Activated B cell treated with CpG ODN at 0.5 μM for 24 hours (primary cell): ENCODE data around the gene PAM. TPM values are rescaled to one million over a fixed set of nuclear protein-coding genes. Genes with fewer than 3 reads are reported as not detected.

Source experiments
- ATAC-seq: fragments of 200-7000 bp; cut with Tn5 transposase; one replicate; pipeline ENCODE4 v1.10.0; 2021; ENCODE audit warnings: low read depth, mild to moderate bottlenecking, moderate library complexity
- CTCF ChIA-PET: fragments of 350-600 bp; sonication (Branson Sonifier 250); formaldehyde crosslinking; loops from one replicate; lab custom pipeline; 2021; ENCODE audit warnings: antibody characterized with exemption; lab: Charles Lee
- POLR2A ChIA-PET: fragments of 350-600 bp; sonication (Branson Sonifier 250); formaldehyde crosslinking; loops from one replicate; lab custom pipeline; 2021; ENCODE audit warnings: antibody characterized with exemption; lab: Charles Lee
- DNase-seq: peaks from one replicate; pipeline ENCODE4 v3.0.0; 2022
- H3K27ac Mint-ChIP-seq: one replicate; pipeline ENCODE4 v1.8.0; 2020; ENCODE audit warnings: mixed read lengths
- H3K27me3 Mint-ChIP-seq: one replicate; pipeline ENCODE4 v1.8.0; 2021; ENCODE audit warnings: mixed read lengths
- H3K36me3 Mint-ChIP-seq: one replicate; pipeline ENCODE4 v1.8.0; 2021; ENCODE audit warnings: low read depth, mixed read lengths
- H3K4me1 Mint-ChIP-seq: one replicate; pipeline ENCODE4 v1.8.0; 2021; ENCODE audit warnings: mixed read lengths
- H3K4me3 Mint-ChIP-seq: one replicate; pipeline ENCODE4 v1.8.0; 2020; ENCODE audit warnings: mild to moderate bottlenecking, mixed read lengths
- H3K9me3 Mint-ChIP-seq: one replicate; pipeline ENCODE4 v1.8.0; 2020; ENCODE audit warnings: mixed read lengths
- intact Hi-C: fragments of 100-400 bp; cut with micrococcal nuclease; formaldehyde crosslinking; loops from one replicate; pipeline ENCODE4 v1.15.1; 2024
- total RNA-seq: library from RNA; stranded (reverse); gene quantifications from 2 replicates; pipeline ENCODE4 v1.2.3, GENCODE V29; 2022
- TF ChIP-seq, protein P1 (sequence below): fragments of 200-600 bp; IDR thresholded peaks from one replicate; pipeline ENCODE4 v1.8.0; 2022; ENCODE audit warnings: antibody characterized with exemption, mild to moderate bottlenecking

Gene PAM
- total RNA-seq, 1 donor from 2014 or later = 19.0 TPM

DNA sequence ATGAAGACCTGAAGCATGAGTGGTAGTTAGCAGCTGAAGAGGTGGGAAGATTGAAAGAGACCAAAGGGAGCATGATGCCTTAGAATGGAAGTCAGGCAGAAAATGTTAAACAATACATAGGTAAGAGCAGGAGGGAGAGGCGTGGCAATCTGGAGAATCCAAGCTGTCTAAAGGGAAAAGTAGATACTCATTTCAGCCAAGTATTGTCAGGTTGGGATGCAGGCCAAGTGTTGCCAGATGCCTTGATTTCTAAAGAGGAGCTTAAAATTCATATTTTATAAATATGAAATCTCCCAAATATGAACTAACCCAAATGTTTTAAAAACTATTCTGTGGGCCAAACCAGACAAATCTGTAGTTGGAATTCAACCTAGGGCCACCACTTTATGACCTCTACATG lies 4.2 kb downstream of the PAM start:
- Mint-ChIP-seq H3K36me3 (peaks cover 2% of the 10 kb centered on the region), H3K4me3 (no peak overlapping the region), H3K27ac (no peak overlapping the region), H3K27me3 (no peaks in the 10 kb centered on the region), H3K4me1 (peaks cover 46% of the 10 kb centered on the region), H3K9me3 (no peaks in the 10 kb centered on the region)
- ATAC-seq = no peak
- ChIA-PET CTCF (interaction anchor here (0.6 kb wide), 1 partner anchor 369 kb away, joined by 3 read pairs; no protein-coding TSS in a partner anchor), POLR2A (interaction anchor here (1.4 kb wide), 1 partner anchor 360 kb away, joined by 3 read pairs; no protein-coding TSS in a partner anchor)
- DNase-seq = no peak
- TF ChIP-seq, protein P1, sequence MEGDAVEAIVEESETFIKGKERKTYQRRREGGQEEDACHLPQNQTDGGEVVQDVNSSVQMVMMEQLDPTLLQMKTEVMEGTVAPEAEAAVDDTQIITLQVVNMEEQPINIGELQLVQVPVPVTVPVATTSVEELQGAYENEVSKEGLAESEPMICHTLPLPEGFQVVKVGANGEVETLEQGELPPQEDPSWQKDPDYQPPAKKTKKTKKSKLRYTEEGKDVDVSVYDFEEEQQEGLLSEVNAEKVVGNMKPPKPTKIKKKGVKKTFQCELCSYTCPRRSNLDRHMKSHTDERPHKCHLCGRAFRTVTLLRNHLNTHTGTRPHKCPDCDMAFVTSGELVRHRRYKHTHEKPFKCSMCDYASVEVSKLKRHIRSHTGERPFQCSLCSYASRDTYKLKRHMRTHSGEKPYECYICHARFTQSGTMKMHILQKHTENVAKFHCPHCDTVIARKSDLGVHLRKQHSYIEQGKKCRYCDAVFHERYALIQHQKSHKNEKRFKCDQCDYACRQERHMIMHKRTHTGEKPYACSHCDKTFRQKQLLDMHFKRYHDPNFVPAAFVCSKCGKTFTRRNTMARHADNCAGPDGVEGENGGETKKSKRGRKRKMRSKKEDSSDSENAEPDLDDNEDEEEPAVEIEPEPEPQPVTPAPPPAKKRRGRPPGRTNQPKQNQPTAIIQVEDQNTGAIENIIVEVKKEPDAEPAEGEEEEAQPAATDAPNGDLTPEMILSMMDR = no peak
- intact Hi-C loops = loop anchor here (5.0 kb wide), 2 partner anchors 108 to 1857 kb away; partner anchors contain the start of gene ST8SIA4

DNA sequence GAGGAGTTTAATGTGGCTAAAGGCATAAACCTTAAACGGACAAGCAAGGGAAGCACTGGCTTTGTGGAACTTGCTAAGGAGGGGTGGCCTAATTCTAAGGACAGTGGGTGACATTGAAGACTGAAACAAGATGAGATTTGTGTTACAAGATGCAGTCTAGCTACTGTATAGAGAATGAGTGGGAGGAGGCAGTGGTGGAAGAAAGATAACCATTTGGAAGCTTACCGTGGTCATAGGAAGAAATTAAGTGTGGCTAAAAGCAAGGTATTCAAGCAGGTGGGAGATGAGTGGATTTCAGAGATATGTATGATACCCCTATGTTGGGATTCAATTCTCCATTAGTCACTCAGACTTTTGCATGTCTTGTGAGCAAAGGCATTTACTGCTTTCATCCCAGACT lies 4.6 kb downstream of the PAM start:
- intact Hi-C loops = loop anchor here (2.0 to 5.0 kb wide), 3 partner anchors 21 to 1857 kb away; partner anchors contain the start of gene ST8SIA4
- Mint-ChIP-seq H3K27ac (no peak overlapping the region), H3K27me3 (no peaks in the 10 kb centered on the region), H3K4me3 (no peak overlapping the region), H3K36me3 (peaks cover 2% of the 10 kb centered on the region), H3K9me3 (no peaks in the 10 kb centered on the region), H3K4me1 (peaks cover 41% of the 10 kb centered on the region)
- ATAC-seq (no peak), DNase-seq (no peak)
- TF ChIP-seq, protein P1 = no peak
- POLR2A ChIA-PET = interaction anchor here (0.6 to 1.4 kb wide), 2 partner anchors 353 to 360 kb away, joined by 3 read pairs; no protein-coding TSS in a partner anchor
- CTCF ChIA-PET = interaction anchor here (0.6 kb wide), 1 partner anchor 369 kb away, joined by 3 read pairs; no protein-coding TSS in a partner anchor

DNA sequence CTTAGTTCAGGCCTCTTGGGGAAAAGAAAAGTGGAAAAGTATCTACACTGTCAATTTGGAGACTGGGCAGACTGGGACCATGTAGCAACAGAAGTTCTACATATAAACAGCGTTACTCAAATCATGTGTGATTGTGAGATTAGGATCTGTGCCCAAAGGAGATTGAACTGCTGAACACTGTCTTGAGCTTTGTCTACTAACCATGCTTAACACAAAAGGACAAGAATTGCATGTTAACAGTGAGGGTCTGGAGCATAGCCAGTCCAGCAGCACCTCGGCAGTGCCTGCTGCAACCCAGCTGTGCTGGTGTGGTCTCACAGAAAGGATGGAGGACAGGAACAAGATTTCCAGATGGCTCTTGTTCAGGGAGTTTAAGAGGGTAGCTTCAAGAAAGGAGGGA lies 5.7 kb downstream of the PAM start:
- CTCF ChIA-PET = interaction anchor here (1.0 kb wide), 1 partner anchor 20 kb away, joined by 5 read pairs; no protein-coding TSS in a partner anchor
- no peak overlapping the region for H3K4me3 Mint-ChIP-seq
- no peaks in the 10 kb centered on the region for H3K36me3 Mint-ChIP-seq
- peaks cover 37% of the 10 kb centered on the region for H3K4me1 Mint-ChIP-seq
- DNase-seq (no peak), ATAC-seq (no peak)
- POLR2A ChIA-PET = no interaction called here
- H3K27ac Mint-ChIP-seq = peak overlapping the region; percentile 51
- H3K27me3 Mint-ChIP-seq = no peaks in the 10 kb centered on the region
- TF ChIP-seq, protein P1 = no peak
- intact Hi-C loops = loop anchor here (2.0 kb wide), 1 partner anchor 20 kb away; no protein-coding TSS in a partner anchor
- no peaks in the 10 kb centered on the region for H3K9me3 Mint-ChIP-seq

DNA sequence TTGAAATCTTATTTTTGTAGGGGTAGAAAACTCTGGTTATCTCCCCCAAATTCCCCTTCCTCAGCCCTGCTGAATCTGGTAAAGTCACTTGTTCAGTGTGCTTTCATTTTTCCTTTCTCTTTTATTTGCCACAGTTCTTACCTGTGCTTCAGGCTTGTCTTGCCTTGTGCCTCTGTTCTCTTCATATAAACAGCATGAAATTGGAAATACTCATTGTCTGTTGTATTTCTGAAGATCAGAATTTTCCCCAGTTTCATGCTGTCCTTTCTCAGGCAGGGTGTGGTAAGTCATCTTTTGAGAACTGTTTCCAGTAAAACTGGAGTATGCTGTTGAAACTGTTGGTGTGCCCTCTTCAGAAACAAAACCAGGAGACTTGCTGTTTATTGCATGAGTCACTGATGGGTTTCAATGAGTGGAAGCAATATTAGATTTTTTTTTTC lies 7.0 kb downstream of the PAM start:
- Mint-ChIP-seq H3K4me3 (peak overlapping the region; percentile 52), H3K27ac (peak overlapping the region; percentile 48), H3K27me3 (no peaks in the 10 kb centered on the region), H3K9me3 (no peaks in the 10 kb centered on the region), H3K36me3 (no peaks in the 10 kb centered on the region), H3K4me1 (peaks cover 30% of the 10 kb centered on the region)
- ChIA-PET CTCF (interaction anchor here (2.4 kb wide), 1 partner anchor 19 kb away, joined by 9 read pairs; no protein-coding TSS in a partner anchor), POLR2A (no interaction called here)
- TF ChIP-seq, protein P1 = no peak
- DNase-seq (no peak), ATAC-seq (peak; percentile 62)
- intact Hi-C loops = no loop called here

DNA sequence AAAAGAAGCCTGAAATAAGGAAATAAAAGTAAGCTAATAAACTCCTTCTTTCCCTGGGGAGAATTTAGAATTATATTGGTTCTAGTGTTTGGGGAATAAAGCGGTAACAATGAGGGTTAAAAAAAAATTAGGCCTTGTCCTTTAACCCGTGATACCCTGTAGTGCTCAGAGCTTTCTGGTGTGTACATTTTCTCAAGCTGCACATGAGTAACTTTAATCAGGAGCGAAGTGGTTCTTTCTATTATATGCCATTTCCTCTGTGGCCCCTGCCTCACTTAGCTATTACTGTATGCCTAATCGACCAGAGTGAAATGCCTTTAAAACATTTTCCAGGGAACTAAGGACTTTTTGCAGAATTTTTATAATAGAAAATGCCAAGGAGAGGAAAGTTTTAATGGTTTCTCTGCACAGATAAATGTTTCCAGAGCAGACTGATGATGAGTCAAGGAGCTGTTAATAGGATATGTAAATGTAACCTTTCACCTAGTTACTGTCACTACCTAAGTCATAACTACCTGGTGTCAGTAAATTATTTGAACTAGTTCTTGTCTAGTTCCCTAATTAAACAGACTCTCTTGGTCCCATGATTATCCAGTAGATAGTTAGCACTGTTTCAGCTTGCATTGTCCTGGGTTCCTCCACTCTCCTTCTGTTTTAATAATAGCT lies 7.6 kb downstream of the PAM start:
- CTCF ChIA-PET = interaction anchor here (2.4 kb wide), 1 partner anchor 18 kb away, joined by 9 read pairs; no protein-coding TSS in a partner anchor
- Mint-ChIP-seq H3K4me3 (peak overlapping the region; percentile 52), H3K27me3 (no peaks in the 10 kb centered on the region), H3K27ac (peak overlapping the region; percentile 48), H3K36me3 (no peaks in the 10 kb centered on the region), H3K9me3 (no peaks in the 10 kb centered on the region), H3K4me1 (peaks cover 30% of the 10 kb centered on the region)
- peak; percentile 47 for ATAC-seq
- intact Hi-C loops = loop anchor here (1.0 kb wide), 1 partner anchor 7 kb away; the partner anchor contains the start of gene PAM
- DNase-seq = no peak
- POLR2A ChIA-PET = no interaction called here
- TF ChIP-seq, protein P1 = no peak
